Mucosa of descending colon (tissue), 3 donors: ENCODE data around the gene OSBPL1A. TPM values are rescaled to one million over a fixed set of nuclear protein-coding genes. Genes with fewer than 3 reads are reported as not detected.
A peak's percentile ranks its signal among the peaks of the same experiment; 100 is the strongest.

Source experiments
- ATAC-seq: fragments of 200-7000 bp; cut with Tn5 transposase; one replicate; pipeline ENCODE4 v1.9.1; 2020; ENCODE audit warnings: mild to moderate bottlenecking, moderate library complexity
- DNase-seq, 3 donors: peaks; one replicate each; pipeline ENCODE4 v3.0.0-alpha.2; 2020
- H3K36me3 ChIP-seq: fragments of 200-600 bp; one replicate; pipeline ENCODE4 v1.8.0; 2021; ENCODE audit warnings: low read depth, mild to moderate bottlenecking
- H3K4me1 ChIP-seq: fragments of 200-600 bp; one replicate; pipeline ENCODE4 v1.8.0; 2021; ENCODE audit warnings: low read depth, mild to moderate bottlenecking
- H3K4me3 ChIP-seq: fragments of 200-600 bp; one replicate; pipeline ENCODE4 v1.8.0; 2021; ENCODE audit warnings: mild to moderate bottlenecking
- H3K9me3 ChIP-seq: fragments of 200-600 bp; one replicate; pipeline ENCODE4 v1.8.0; 2021; ENCODE audit warnings: mild to moderate bottlenecking
- intact Hi-C, 2 donors: fragments of 100-400 bp; cut with DNase I in 1 of 2; cut with micrococcal nuclease in 1 of 2; formaldehyde crosslinking; loops; one replicate each; pipeline versions ENCODE4 v1.11.0 to v1.11.1; 2022; cut with DNase I, micrococcal nuclease
- total RNA-seq, 3 donors: library from RNA; stranded (reverse); fragmentation: NEBNext Ultra II Directional in 2 of 3; extraction: Animal tissue kit (Norgen Biotek cat#: 25700) in 2 of 3; gene quantifications; one replicate each; pipeline versions ENCODE4 v1.2.1 to v1.2.4, GENCODE V29; 2021 to 2023
- TF ChIP-seq, protein P1 (sequence below): fragments of 200-600 bp; IDR thresholded peaks from one replicate; pipeline ENCODE4 v1.8.0; 2022; ENCODE audit warnings: antibody characterized with exemption, mild to moderate bottlenecking
- donor health status: DM: no; HTN: no; CAD: no; lungs with moderate emphysema.
- donor health status: DM: no; HTN: no; CAD: no.
- donor health status: DM: no; HTN: yes; CAD: no.

The OSBPL1A gene
- total RNA-seq, 3 donors from 2014 or later, result 32.5 to 77.5 (median 69.8) TPM

DNA sequence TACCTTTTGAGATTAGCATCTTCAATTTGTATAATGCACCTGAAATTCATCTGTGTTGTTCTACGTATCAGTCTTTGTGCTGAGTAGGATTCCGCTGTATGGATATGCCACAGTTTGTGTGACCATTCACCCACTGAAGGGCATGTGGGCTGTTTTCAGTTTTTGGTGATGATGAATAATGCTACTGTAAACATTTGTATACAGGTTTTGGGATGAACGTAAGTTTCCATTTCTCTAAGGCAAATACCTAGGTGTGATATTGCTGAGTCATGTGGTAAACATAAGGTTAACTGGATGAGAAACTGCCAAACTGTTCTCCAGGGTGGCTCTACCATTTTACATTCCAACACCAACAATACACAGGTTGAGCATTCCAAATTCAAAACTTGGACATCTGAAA is 223.6 kb downstream of the OSBPL1A start:
- TF ChIP-seq, protein P1, sequence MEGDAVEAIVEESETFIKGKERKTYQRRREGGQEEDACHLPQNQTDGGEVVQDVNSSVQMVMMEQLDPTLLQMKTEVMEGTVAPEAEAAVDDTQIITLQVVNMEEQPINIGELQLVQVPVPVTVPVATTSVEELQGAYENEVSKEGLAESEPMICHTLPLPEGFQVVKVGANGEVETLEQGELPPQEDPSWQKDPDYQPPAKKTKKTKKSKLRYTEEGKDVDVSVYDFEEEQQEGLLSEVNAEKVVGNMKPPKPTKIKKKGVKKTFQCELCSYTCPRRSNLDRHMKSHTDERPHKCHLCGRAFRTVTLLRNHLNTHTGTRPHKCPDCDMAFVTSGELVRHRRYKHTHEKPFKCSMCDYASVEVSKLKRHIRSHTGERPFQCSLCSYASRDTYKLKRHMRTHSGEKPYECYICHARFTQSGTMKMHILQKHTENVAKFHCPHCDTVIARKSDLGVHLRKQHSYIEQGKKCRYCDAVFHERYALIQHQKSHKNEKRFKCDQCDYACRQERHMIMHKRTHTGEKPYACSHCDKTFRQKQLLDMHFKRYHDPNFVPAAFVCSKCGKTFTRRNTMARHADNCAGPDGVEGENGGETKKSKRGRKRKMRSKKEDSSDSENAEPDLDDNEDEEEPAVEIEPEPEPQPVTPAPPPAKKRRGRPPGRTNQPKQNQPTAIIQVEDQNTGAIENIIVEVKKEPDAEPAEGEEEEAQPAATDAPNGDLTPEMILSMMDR, result no peak

DNA sequence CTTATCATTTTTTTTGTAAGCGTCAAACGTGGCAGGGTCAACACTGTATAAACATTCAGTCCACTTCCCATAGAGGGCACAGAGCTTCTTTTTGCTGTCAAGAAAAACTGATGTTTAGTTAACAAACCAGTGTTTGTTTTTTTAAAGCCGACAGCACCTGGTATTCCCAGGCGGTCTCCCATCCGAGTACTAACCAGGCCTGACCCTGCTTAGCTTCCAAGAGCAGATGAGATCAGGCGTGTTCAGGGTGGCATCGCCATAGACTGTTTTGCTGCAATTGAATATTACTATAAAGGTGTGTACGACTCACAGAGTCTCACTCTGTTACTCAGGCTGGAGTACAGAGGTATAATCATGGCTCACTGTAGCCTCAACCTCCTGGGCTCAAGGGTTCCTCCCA is 227.3 kb downstream of the OSBPL1A start:
- Histone ChIP-seq H3K4me3 (no peak overlapping the region), H3K9me3 (no peaks in the 10 kb centered on the region), H3K4me1 (no peaks in the 10 kb centered on the region), H3K36me3 (no peaks in the 10 kb centered on the region)
- ATAC-seq (no peak), DNase-seq (no peak)
- TF ChIP-seq, protein P1, result no peak
- intact Hi-C loops, result no loop called here

More for the DNA sequence above, 223.6 kb downstream of the OSBPL1A start:
- Histone ChIP-seq H3K9me3 (no peaks in the 10 kb centered on the region), H3K4me1 (no peaks in the 10 kb centered on the region), H3K4me3 (no peak overlapping the region), H3K36me3 (no peaks in the 10 kb centered on the region)
- intact Hi-C loops, result no loop called here
- no peak for DNase-seq
- no peak for ATAC-seq

DNA sequence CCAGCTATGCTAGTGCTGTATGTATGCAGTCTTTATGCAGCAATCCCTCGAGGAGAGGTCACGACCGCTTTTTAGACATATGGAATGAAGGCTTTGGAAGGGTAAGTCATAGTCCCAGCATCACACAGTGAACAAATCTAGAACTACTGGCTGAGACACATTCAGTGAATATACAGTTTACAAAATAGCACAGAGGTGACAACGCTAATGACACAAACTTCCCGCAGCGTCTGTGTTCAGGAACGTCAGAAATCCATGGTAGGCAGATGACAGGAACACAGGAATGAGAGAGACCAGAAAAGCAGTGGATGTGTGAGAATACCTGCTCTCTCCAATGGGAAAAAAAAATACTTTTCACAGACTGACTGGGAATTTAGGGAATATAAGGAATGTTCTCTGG is 229.1 kb downstream of the OSBPL1A start:
- TF ChIP-seq, protein P1, result no peak
- intact Hi-C loops, result no loop called here
- Histone ChIP-seq H3K9me3 (no peaks in the 10 kb centered on the region), H3K4me3 (no peak overlapping the region), H3K36me3 (no peaks in the 10 kb centered on the region), H3K4me1 (no peaks in the 10 kb centered on the region)
- ATAC-seq (no peak), DNase-seq (no peak)

DNA sequence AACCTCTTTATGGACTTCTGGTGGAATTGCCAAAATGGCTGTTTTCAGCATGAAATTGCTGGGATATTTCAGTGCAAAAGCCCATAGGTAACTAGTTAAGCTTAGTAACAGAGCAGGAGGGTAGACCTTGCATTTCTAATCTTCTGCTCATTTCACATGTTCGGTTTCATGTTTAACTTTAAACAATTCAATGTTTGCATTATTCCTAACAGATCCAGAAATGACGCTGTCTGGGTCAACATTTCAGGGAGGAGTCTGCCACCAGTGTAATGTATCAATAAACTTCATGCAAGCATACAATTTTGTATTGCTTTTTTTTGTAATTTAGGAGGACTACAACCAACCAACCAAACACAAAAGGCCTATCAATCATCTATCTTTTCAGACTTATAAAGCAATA is 236.3 kb downstream of the OSBPL1A start:
- Histone ChIP-seq H3K4me1 (no peaks in the 10 kb centered on the region), H3K9me3 (no peaks in the 10 kb centered on the region), H3K36me3 (no peaks in the 10 kb centered on the region), H3K4me3 (no peak overlapping the region)
- TF ChIP-seq, protein P1, result no peak
- ATAC-seq, result peak; percentile 33
- intact Hi-C loops, result no loop called here
- DNase-seq, result no peak

DNA sequence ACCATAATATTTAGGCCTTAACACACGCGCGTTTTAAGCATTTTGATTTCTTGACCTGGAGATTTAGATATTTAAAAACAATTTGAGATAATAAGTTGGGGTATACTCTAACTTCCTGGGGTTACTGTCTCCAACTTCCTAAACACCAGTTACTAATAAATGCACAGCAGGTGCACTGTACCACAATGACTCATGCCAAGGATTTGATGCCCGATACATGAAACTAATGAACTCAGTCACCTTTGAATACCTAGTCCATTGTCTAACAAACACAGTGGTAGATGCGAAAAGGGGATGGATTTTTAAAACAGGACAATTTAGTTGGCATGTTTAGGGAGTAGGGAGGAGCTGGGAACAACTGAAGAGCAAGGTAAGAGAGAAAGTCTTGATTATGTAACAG is 237.5 kb downstream of the OSBPL1A start:
- TF ChIP-seq, protein P1, result no peak
- H3K4me3 ChIP-seq, result no peak overlapping the region
- ATAC-seq (no peak), DNase-seq (no peak)
- no peaks in the 10 kb centered on the region for H3K36me3 ChIP-seq
- no peaks in the 10 kb centered on the region for H3K4me1 ChIP-seq
- intact Hi-C loops, result no loop called here
- no peaks in the 10 kb centered on the region for H3K9me3 ChIP-seq

DNA sequence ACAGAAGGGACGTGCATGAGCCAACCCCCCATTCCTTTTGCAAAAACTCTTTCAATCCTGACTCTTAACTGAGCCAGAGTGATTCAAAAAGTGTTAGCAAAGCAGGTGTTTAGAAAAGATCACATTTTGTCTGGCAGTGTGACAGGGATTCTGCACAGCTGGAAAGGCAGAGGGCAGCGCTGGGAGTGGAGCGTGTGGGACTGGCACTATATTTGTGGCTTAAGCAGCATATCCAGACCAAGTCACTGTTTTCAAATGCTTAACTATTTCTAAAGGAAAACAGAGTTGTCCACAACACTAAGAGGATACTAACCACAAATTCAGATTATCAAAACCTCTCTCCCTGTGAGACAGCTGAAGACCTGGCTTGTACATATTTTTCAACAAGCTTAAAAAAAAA is 239.8 kb downstream of the OSBPL1A start:
- Histone ChIP-seq H3K4me3 (no peak overlapping the region), H3K36me3 (no peaks in the 10 kb centered on the region), H3K4me1 (no peaks in the 10 kb centered on the region), H3K9me3 (no peaks in the 10 kb centered on the region)
- ATAC-seq (no peak), DNase-seq (no peak)
- intact Hi-C loops, result no loop called here
- TF ChIP-seq, protein P1, result no peak
